Left ventricle myocardium inferior (tissue), 1 donor: ENCODE data around the gene FHAD1. TPM values are rescaled to one million over a fixed set of nuclear protein-coding genes. Genes with fewer than 3 reads are reported as not detected.

ENCODE experiments used
- DNase-seq: peaks from one replicate; pipeline ENCODE4 v3.0.0-alpha.2; 2020
- H3K27ac ChIP-seq: fragments of 200-600 bp; replicated peaks from 2 replicates; pipeline ENCODE4 v1.8.0; 2021
- H3K27me3 ChIP-seq: fragments of 200-600 bp; 2 replicates; pipeline ENCODE4 v1.8.0; 2021; ENCODE audit warnings: low read depth
- H3K36me3 ChIP-seq: fragments of 200-600 bp; 2 replicates; pipeline ENCODE4 v1.8.0; 2021
- H3K4me1 ChIP-seq: fragments of 200-600 bp; 2 replicates; pipeline ENCODE4 v1.8.0; 2021
- H3K4me3 ChIP-seq: fragments of 200-600 bp; 2 replicates; pipeline ENCODE4 v1.8.0; 2021; ENCODE audit warnings: mild to moderate bottlenecking, moderate library complexity
- H3K9me3 ChIP-seq: fragments of 200-600 bp; replicated peaks from 2 replicates; pipeline ENCODE4 v1.8.0; 2021
- intact Hi-C: fragments of 100-400 bp; cut with micrococcal nuclease; formaldehyde crosslinking; loops from one replicate; pipeline ENCODE4 v1.11.0; 2022
- total RNA-seq: library from RNA; stranded (reverse); fragmentation: NEBNext Ultra II Directional; extraction: Animal tissue kit (Norgen Biotek cat#: 25700); gene quantifications from one replicate; pipeline ENCODE4 v1.2.1, GENCODE V29; 2021
- TF ChIP-seq, protein P1 (sequence below): fragments of 200-600 bp; IDR thresholded peaks from 2 replicates; pipeline ENCODE4 v1.8.0; 2021; ENCODE audit warnings: antibody characterized with exemption, mild to moderate bottlenecking, borderline replicate concordance
- donor health status: DM: no; HTN: yes; CAD: no; lungs with severe emphysema.

Gene FHAD1
- total RNA-seq, 1 donor from 2014 or later: not detected

DNA sequence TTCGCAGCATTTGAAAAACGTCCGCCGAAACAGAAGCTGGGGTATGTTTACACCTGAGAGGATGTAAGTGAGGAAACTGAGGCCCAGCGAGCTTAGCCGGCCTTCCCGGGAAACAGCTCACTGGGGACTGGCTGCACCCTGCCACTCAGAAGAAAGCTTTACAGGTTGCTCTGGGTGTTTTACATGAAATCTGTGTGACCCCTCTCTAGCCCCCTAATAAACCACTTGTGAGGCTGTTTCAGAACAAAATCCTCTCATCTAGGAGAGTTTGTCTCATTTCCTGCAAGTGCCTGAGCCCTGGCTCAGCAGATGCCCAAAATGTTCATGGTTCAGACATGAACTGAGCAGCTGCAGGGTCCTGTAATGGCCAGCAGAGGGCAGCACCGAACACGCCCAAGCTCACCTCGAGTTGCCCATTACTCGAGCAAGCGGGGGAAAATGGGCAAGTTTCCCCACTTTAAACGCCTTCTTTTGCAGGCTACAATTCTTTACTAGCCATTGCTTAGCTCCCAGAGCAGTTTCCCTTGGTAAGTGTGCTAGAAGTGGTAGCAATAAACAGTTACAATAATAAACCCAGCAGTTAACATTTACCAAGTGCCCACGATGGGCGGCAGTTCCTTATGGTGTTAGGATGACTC lies 76.4 kb downstream of the FHAD1 start:
- TF ChIP-seq, protein P1, sequence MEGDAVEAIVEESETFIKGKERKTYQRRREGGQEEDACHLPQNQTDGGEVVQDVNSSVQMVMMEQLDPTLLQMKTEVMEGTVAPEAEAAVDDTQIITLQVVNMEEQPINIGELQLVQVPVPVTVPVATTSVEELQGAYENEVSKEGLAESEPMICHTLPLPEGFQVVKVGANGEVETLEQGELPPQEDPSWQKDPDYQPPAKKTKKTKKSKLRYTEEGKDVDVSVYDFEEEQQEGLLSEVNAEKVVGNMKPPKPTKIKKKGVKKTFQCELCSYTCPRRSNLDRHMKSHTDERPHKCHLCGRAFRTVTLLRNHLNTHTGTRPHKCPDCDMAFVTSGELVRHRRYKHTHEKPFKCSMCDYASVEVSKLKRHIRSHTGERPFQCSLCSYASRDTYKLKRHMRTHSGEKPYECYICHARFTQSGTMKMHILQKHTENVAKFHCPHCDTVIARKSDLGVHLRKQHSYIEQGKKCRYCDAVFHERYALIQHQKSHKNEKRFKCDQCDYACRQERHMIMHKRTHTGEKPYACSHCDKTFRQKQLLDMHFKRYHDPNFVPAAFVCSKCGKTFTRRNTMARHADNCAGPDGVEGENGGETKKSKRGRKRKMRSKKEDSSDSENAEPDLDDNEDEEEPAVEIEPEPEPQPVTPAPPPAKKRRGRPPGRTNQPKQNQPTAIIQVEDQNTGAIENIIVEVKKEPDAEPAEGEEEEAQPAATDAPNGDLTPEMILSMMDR: peak; percentile 98
- H3K9me3 ChIP-seq: peaks cover 14% of the 10 kb centered on the region
- H3K4me3 ChIP-seq: no peak overlapping the region
- H3K27me3 ChIP-seq: peaks cover 8% of the 10 kb centered on the region
- peak; percentile 73 for DNase-seq
- intact Hi-C loops: no loop called here
- no peaks in the 10 kb centered on the region for H3K36me3 ChIP-seq
- peaks cover 17% of the 10 kb centered on the region for H3K4me1 ChIP-seq
- peak overlapping the region; percentile 55 for H3K27ac ChIP-seq

DNA sequence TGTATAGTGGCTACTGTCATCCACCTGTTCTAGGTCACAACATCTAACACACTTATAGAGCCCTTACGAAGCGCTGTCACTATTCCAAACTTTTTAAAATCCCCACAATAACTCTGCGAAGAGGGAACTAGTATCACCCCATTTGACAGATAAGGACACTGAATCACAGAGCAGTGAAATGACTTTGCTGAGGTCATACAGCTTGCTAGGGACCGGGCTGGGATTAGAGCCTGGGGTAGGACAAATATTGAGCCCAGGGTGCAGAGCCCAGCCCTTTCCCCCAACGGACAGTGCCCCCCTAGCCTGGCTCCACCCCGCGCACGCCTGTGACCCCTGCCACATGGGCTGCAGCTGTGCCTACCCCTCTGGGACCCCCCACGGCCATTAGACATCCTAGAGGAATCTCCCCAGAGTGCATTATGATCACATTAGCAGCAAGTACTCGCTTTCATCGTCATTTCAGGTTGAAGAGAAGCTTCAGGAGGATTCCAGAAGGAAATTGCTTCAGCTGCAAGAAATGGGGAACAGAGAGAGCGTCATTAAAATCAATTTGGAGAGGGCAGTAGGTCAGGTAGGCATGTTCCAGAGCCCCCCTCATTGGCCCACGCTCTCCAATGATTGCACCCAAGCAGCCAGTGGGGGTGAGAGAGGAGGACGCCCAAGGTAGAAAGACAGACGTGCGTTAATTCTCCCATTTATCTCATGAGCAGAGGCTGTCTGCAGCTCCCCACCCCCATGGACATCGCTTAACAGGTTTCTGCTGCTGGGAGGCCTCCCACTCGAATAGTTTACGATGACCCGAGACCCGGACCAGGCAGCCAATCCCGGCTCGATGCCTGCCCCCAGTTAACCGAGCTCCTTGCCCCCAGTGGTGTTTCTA lies 77.2 kb downstream of the FHAD1 start:
- no peak overlapping the region for H3K4me3 ChIP-seq
- H3K27me3 ChIP-seq: peaks cover 8% of the 10 kb centered on the region
- TF ChIP-seq, protein P1: no peak
- H3K4me1 ChIP-seq: peaks cover 25% of the 10 kb centered on the region
- no peak overlapping the region for H3K27ac ChIP-seq
- no peaks in the 10 kb centered on the region for H3K36me3 ChIP-seq
- H3K9me3 ChIP-seq: peaks cover 14% of the 10 kb centered on the region
- intact Hi-C loops: no loop called here
- no peak for DNase-seq

DNA sequence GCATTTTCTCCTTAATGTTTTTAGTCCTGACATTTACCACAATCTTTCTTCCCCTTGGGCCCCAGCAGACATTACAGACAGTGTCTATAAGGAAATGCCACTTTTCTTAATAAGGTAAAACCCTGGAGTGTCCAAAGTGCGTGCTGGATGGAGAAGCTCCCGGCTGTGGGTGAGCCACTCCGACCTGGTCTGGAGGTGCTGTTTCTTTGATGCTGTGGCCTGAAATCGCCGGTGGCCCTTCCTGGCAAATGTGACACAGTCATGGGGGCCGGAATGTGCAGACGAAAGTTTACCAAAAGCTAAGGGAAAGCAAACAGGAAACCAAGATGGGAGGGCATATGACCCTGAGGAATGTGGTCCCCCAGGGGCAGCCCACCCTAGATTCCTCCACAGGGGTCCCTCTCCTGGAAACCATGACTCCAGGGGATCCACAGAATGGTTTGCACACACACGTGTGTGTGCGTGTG lies 77.9 kb downstream of the FHAD1 start:
- Histone ChIP-seq H3K36me3 (no peaks in the 10 kb centered on the region), H3K9me3 (peaks cover 10% of the 10 kb centered on the region), H3K27ac (no peak overlapping the region), H3K4me3 (no peak overlapping the region), H3K4me1 (peaks cover 31% of the 10 kb centered on the region), H3K27me3 (peaks cover 8% of the 10 kb centered on the region)
- no peak for DNase-seq
- intact Hi-C loops: loop anchor here (5.0 kb wide), 1 partner anchor 107 kb away; no protein-coding TSS in a partner anchor
- TF ChIP-seq, protein P1: no peak

GRCh38 chr1:15325375-15326085 lies 78.5 kb downstream of the FHAD1 start:
- no peak for DNase-seq
- no peak overlapping the region for H3K4me3 ChIP-seq
- TF ChIP-seq, protein P1: no peak

More at GRCh38 chr1:15325375-15326085, 78.5 kb downstream of the FHAD1 start:
- Histone ChIP-seq H3K36me3 (no peaks in the 10 kb centered on the region), H3K27me3 (peaks cover 8% of the 10 kb centered on the region), H3K27ac (no peak overlapping the region), H3K4me1 (peaks cover 31% of the 10 kb centered on the region), H3K9me3 (peaks cover 4% of the 10 kb centered on the region)
- intact Hi-C loops: loop anchor here (5.0 kb wide), 1 partner anchor 107 kb away; no protein-coding TSS in a partner anchor
